Activated T-helper 1 cell treated with Interleukin-2 at 50 U/mL for 16 hours (primary cell): ENCODE data around the gene C3orf22.

Experiments used
- DNase-seq: peaks from one replicate; pipeline ENCODE4 v3.0.0-alpha.2; 2020; ENCODE audit warnings: low read depth

Gene C3orf22

GRCh38 chr3:126527006-126527405, 31.7 kb downstream of the C3orf22 start:
- DNase-seq = no peak

GRCh38 chr3:126526668-126527005, 32.1 kb downstream of the C3orf22 start:
- no peak for DNase-seq

GRCh38 chr3:126525853-126526667, 32.7 kb downstream of the C3orf22 start:
- DNase-seq = no peak

- no peak for DNase-seq
Observed at GRCh38 chr3:126525091-126525852, 33.5 kb downstream of the C3orf22 start.

GRCh38 chr3:126524429-126524988, 34.2 kb downstream of the C3orf22 start:
- DNase-seq = no peak

- no peak for DNase-seq
Observed at GRCh38 chr3:126523745-126524428, 34.8 kb downstream of the C3orf22 start, which contains the start of gene CHST13. Gene CHST13 (plus strand): TSS chr3:126524155. CDS start chr3:126524333, 178 bp downstream.

GRCh38 chr3:126522363-126522788, 36.4 kb downstream of the C3orf22 start:
- peak; percentile 22 for DNase-seq

- DNase-seq = no peak
Observed at GRCh38 chr3:126521122-126521891, 37.4 kb downstream of the C3orf22 start.

- no peak for DNase-seq
Observed at GRCh38 chr3:126519506-126520455, 39.0 kb downstream of the C3orf22 start.

GRCh38 chr3:126518779-126519177, 40.0 kb downstream of the C3orf22 start:
- no peak for DNase-seq

- no peak for DNase-seq
Observed at GRCh38 chr3:126517986-126518778, 40.5 kb downstream of the C3orf22 start.

- DNase-seq = no peak
Observed at GRCh38 chr3:126517291-126517951, 41.3 kb downstream of the C3orf22 start, which contains the start of gene UROC1. Gene UROC1 (minus strand): TSS chr3:126517773. CDS start chr3:126517719, 54 bp downstream.

- no peak for DNase-seq
Observed at GRCh38 chr3:126516936-126517290, 41.8 kb downstream of the C3orf22 start.

- no peak for DNase-seq
Observed at GRCh38 chr3:126516152-126516935, 42.4 kb downstream of the C3orf22 start.

GRCh38 chr3:126515066-126515706, 43.5 kb downstream of the C3orf22 start:
- no peak for DNase-seq

GRCh38 chr3:126514161-126514560, 44.6 kb downstream of the C3orf22 start:
- DNase-seq = no peak

- DNase-seq = no peak
Observed at GRCh38 chr3:126512916-126513650, 45.6 kb downstream of the C3orf22 start.
